ENCODE measurements around the gene ASPG.

DNA sequence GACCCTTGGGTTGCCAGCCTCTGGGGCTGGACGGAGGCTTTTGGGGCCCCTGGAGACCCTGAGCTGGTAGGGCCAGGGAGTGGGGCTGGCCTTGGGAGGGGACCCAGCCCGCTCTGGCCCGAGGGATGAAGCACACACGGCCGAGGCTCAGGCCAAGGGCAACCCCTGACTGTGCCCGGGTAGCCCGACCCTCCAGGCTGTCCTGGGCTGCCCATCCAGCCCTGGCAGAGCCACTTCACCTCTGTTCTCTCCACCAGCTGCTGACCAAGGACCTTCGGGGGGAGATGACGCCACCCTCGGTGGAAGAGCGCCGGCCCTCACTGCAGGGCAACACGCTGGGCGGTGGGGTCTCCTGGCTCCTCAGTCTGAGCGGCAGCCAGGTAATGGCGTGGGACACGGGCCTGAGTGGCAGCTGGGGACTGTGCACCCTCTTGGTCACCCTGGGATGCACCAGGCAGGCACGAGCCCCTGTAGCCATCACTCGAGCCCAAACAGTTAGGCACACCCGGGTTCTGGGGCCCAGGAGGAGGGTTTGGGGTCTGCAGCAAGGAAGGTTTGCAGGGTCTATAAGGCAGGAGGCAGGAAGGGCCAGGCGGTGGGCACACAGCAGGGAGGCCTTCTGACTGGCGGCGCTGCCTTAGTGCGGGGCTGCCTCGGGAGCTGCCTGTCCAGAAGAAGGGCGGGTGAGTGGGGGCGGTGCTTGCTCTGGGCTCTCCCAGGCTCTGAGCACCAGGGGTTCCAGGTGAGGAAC lies 19.7 kb downstream of the ASPG start:
- TF ChIP-seq, protein P1, sequence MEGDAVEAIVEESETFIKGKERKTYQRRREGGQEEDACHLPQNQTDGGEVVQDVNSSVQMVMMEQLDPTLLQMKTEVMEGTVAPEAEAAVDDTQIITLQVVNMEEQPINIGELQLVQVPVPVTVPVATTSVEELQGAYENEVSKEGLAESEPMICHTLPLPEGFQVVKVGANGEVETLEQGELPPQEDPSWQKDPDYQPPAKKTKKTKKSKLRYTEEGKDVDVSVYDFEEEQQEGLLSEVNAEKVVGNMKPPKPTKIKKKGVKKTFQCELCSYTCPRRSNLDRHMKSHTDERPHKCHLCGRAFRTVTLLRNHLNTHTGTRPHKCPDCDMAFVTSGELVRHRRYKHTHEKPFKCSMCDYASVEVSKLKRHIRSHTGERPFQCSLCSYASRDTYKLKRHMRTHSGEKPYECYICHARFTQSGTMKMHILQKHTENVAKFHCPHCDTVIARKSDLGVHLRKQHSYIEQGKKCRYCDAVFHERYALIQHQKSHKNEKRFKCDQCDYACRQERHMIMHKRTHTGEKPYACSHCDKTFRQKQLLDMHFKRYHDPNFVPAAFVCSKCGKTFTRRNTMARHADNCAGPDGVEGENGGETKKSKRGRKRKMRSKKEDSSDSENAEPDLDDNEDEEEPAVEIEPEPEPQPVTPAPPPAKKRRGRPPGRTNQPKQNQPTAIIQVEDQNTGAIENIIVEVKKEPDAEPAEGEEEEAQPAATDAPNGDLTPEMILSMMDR (IDR thresholded peaks at IDR 0.05), result no peak
- TF ChIP-seq POLR2AphosphoS5 (IDR thresholded peaks at IDR 0.05) (no peak), POLR2A (IDR thresholded peaks at IDR 0.05; ENCODE audit: low read depth) (no peak), EP300 (IDR thresholded peaks at IDR 0.05) (no peak)
